ENCODE data around the gene RAB6B. TPM values are rescaled to one million over a fixed set of nuclear protein-coding genes. Genes with fewer than 3 reads are reported as not detected.

RAB6B gene
- total RNA-seq (10 to 100 TPM; 27.2 to 48.1 (median 36.1) TPM), polyA plus RNA-seq (23.6 TPM)
- long read RNA-seq, donor 1, full-length matches to known transcripts, result 2 of 21 reads
- long read RNA-seq, donor 1, partial matches to known transcripts, result 0 of 21 reads
- long read RNA-seq, donor 1, other reads (novel, unspliced or antisense), result 19 of 21 reads
- long read RNA-seq, donor 2, full-length matches to known transcripts, result 2 of 6 reads
- long read RNA-seq, donor 2, partial matches to known transcripts, result 0 of 6 reads
- long read RNA-seq, donor 2, other reads (novel, unspliced or antisense), result 4 of 6 reads
- long read RNA-seq, donor 3, full-length matches to known transcripts, result 9 of 30 reads
- long read RNA-seq, donor 3, partial matches to known transcripts, result 2 of 30 reads
- long read RNA-seq, donor 3, other reads (novel, unspliced or antisense), result 19 of 30 reads
- long read RNA-seq, donor 4, full-length matches to known transcripts, result 3 of 13 reads
- long read RNA-seq, donor 4, partial matches to known transcripts, result 1 of 13 reads
- long read RNA-seq, donor 4, other reads (novel, unspliced or antisense), result 9 of 13 reads

DNA sequence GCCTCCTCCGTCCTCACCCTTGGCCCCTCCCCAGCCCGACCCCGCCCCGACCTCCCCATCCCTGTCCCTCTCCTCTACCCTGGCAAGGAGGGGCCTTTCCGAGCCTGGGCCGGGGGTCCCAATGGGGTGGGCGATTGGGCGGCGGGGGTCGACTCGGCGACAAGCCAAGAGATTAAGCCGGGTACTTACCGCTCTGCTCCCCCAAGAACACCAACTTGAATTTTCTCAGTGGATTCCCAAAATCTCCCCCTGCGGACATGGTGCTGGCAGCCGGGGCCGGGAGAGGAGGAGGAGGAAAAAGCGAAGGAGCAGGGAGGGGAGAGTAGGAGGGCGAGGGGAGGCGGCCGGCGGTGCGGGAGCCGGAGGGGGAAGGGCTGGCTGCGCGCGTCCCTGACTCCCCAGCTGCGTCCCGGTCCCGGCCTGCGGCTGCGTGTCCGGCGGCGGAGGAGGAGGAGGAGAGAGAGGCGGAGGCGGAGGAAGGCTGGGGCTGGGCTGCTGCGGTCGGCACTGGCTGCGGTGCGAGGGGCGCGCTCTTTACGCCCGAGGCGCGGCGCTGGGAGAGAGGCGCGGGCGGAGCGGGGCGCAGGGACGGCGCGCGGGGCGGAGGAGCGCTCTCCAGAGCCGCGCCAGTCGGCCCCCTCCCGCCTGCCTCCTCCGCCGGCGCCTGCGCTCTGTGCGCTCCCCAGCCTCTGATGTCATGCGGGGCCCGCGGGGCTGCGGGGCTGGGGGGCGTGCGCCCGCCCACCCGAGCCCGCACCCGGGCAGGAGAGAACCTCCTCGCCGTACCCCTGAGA, at the start of gene RAB6B:
RAB6B (minus strand) TSS at position 675 of the 794 bp plus-strand sequence; CDS start at position 259, 416 bp downstream.
- peak; percentile 58 to 82 (median 82) for DNase-seq

DNA sequence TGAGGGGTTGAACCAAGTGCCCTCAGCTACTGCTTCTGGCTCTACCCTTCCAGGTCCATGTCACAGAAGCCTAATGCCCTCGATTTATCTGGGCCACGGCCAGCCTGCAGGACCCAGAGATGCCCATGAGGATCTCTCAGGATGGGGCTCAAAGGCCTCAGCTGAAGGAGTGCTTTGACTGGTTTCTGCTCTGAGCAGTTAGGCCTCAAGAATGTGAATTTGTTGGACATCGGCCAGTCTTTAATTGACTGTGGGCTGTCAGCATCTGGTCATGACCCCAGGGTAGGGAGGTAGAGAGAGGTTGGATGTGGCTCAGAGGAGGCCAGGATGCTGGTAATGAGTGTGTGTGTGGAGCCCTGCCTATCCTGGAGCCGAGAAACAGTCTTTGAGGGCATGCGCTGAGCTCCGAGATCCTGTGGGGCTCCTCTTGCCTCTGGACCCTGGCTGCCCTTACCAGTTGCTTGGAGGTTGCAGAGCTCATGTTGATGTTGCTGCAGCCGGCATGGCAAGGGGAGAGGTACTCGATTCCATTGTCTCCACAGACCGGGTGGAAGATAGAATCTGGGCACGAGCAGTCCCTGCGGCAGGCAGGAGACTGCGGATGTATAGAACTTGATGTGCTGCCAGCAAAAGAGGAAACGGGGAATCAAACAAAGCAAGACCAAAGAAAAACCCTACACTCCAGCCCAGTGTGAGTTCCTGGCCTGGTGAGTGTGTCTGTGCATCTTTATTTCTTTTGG, 49.1 kb upstream of the RAB6B start:
- Histone ChIP-seq H3K9me3 (ENCODE audit: control insufficient read depth, low read length) (no peaks in the 10 kb centered on the region), H3K27ac (ENCODE audit: low read length) (peak overlapping the region; percentile 60), H3K27me3 (ENCODE audit: control insufficient read depth, insufficient read depth) (no peaks in the 10 kb centered on the region), H3K4me1 (ENCODE audit: control insufficient read depth, insufficient read depth, low read length) (peaks cover 17% of the 10 kb centered on the region), H3K4me3 (ENCODE audit: low read length) (no peak overlapping the region)
- intact Hi-C loops (cut with DNase I), result no loop called here
- peak; percentile 63 to 65 for ATAC-seq
- DNase-seq, result peak in 2 of 3 donors; percentile 49 to 75
- WGBS, result 51% methylated on average over 13 of the region's 13 CpGs

More for the DNA sequence above, at the start of gene RAB6B:
- no peaks in the 10 kb centered on the region for H3K27me3 ChIP-seq (ENCODE audit: control insufficient read depth, insufficient read depth)
- peak within 1 kb of the TSS; percentile 62 for H3K4me3 ChIP-seq (ENCODE audit: low read length)
- under 1% methylated on average over 79 of the region's 80 CpGs for WGBS
- intact Hi-C loops (cut with DNase I), result loop anchor here in 1 of 4 donors (5.0 kb wide), 1 partner anchor 73 kb away; no protein-coding TSS in a partner anchor
- H3K27ac ChIP-seq (ENCODE audit: low read length), result no peak within 1 kb of the TSS
- ATAC-seq, result peak; percentile 89 to 92
- H3K4me1 ChIP-seq (ENCODE audit: control insufficient read depth, insufficient read depth, low read length), result peaks cover 9% of the 10 kb centered on the region
- no peaks in the 10 kb centered on the region for H3K9me3 ChIP-seq (ENCODE audit: control insufficient read depth, low read length)

DNA sequence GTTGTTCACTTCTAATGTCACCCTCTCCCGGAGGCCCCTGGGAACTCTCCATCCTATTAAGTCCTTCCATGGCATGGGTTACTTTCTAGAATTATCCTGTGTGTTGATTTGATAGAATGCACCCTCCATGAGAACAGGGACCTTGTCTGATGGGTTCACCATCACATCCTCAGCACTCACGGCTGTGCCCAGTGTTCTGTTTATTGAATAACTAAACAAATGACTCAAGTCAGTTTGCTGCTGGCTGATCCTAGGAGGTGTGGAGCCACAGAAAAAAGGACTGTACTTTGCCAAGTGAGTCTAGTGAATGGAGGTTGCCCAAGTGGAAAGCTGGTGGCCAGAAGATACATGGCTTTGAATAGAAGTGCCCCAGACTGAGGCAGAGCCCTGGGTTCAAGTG, 48.5 kb upstream of the RAB6B start:
- H3K27me3 ChIP-seq (ENCODE audit: control insufficient read depth, insufficient read depth), result no peaks in the 10 kb centered on the region
- 85% methylated on average over 2 of the region's 2 CpGs for WGBS
- no peak for DNase-seq
- H3K4me1 ChIP-seq (ENCODE audit: control insufficient read depth, insufficient read depth, low read length), result peaks cover 15% of the 10 kb centered on the region
- peak overlapping the region; percentile 60 for H3K27ac ChIP-seq (ENCODE audit: low read length)
- no peak for ATAC-seq
- intact Hi-C loops (cut with DNase I), result no loop called here
- H3K9me3 ChIP-seq (ENCODE audit: control insufficient read depth, low read length), result no peaks in the 10 kb centered on the region
- H3K4me3 ChIP-seq (ENCODE audit: low read length), result no peak overlapping the region

DNA sequence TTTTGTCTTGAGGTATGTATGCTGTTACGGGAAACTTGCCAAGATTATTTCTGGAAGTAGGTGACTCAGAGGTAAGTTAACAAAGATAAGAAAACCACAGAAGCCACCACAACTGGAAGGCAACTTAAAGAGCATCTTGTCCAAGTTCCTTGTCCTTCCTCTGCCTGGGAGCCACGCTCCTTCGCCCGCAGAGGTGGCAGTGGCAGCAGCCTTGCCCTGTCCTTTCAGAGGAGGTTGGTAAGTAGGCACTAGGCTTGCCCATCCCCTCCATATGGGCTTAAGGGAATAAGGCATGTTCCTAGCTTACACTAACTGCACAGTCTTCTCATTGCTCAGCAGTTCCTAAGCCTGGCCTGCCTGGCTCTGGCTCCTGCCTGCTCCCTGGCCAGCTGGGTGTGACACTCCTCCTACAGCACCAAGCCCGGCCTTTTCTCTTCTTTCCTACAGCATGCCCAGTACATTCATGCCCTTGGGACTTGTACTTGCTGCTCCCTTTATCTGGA, 48.0 kb upstream of the RAB6B start:
- peak; percentile 12 to 15 for ATAC-seq
- intact Hi-C loops (cut with DNase I), result no loop called here
- H3K27me3 ChIP-seq (ENCODE audit: control insufficient read depth, insufficient read depth), result no peaks in the 10 kb centered on the region
- WGBS, result 71% methylated on average over 5 of the region's 5 CpGs
- H3K27ac ChIP-seq (ENCODE audit: low read length), result peak overlapping the region; percentile 12
- DNase-seq, result no peak
- no peak overlapping the region for H3K4me3 ChIP-seq (ENCODE audit: low read length)
- H3K9me3 ChIP-seq (ENCODE audit: control insufficient read depth, low read length), result no peaks in the 10 kb centered on the region
- H3K4me1 ChIP-seq (ENCODE audit: control insufficient read depth, insufficient read depth, low read length), result peaks cover 12% of the 10 kb centered on the region

DNA sequence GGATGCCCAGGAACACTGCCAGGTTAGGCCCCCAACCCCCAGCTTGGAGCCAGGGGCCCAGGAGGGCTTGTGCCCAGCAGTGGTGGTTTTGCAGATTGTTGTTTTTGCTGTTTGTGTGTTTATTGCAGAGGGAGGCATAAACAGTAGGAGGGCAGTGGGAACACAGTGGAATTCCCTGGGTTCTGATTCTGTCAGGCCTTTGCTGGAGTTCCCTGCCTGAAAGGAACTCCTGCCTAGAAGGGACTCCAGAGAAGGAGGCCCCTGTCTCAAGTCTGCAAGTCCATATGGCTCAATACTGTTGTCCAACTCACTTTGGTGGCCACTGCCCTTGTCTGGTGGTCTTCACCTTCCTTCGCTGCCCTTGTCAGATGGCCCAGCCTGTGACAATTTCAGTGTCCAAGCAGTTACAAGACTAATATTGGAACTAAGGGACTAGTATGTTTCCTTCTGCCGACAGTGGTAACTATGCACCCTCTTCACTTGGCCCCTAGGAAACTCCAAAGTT, 47.4 kb upstream of the RAB6B start:
- H3K27ac ChIP-seq (ENCODE audit: low read length), result no peak overlapping the region
- ATAC-seq, result no peak
- peaks cover 12% of the 10 kb centered on the region for H3K4me1 ChIP-seq (ENCODE audit: control insufficient read depth, insufficient read depth, low read length)
- no peak overlapping the region for H3K4me3 ChIP-seq (ENCODE audit: low read length)
- H3K27me3 ChIP-seq (ENCODE audit: control insufficient read depth, insufficient read depth), result no peaks in the 10 kb centered on the region
- H3K9me3 ChIP-seq (ENCODE audit: control insufficient read depth, low read length), result no peaks in the 10 kb centered on the region
- intact Hi-C loops (cut with DNase I), result no loop called here
- DNase-seq, result no peak
- 96% methylated on average over 2 of the region's 2 CpGs for WGBS

DNA sequence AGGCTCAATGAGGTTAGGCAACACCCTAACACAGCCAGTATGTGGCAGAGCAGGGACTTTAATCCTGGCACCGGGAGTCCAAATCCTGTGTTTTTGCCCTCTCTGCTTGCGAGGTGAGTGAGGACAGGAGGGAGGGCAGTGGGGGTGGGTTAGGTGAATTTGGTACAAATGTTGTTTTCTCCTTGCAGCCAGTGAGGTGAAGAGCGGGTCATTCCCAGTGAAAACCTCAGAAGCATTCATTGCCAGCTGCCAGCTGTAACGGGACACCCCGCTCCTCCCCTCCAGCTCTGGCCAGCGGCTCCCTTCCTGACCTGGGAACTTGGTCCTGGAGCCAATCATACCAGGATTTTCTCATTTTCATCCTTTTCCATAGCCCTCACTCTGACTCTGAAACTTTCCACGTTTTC, 45.7 kb upstream of the RAB6B start:
- DNase-seq (no peak), ATAC-seq (no peak)
- WGBS, result 49% methylated on average over 7 of the region's 7 CpGs
- Histone ChIP-seq H3K9me3 (ENCODE audit: control insufficient read depth, low read length) (no peaks in the 10 kb centered on the region), H3K27ac (ENCODE audit: low read length) (no peak overlapping the region), H3K4me1 (ENCODE audit: control insufficient read depth, insufficient read depth, low read length) (peaks cover 12% of the 10 kb centered on the region), H3K27me3 (ENCODE audit: control insufficient read depth, insufficient read depth) (no peaks in the 10 kb centered on the region), H3K4me3 (ENCODE audit: low read length) (no peak overlapping the region)
- intact Hi-C loops (cut with DNase I), result no loop called here

DNA sequence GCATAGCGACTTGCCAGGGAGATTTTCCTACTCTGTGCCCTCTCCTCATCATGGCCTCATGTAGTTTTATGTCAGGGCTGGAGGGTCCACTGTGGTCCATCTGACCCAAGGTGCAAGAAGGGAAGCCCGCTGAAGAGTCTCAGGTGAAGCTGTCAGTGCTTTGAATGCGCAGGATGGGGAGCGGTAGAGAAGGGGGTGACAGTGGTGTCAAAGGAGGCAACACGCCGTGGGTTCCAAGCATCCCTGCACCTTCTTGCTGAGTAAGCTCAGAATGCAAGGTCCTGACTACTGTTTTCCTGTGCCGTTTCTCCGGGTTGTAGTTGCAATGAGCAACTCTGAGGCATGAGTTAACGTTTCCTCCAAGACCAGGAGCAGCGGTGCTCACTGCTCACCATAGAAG, 44.9 kb upstream of the RAB6B start:
- ATAC-seq (no peak), DNase-seq (no peak)
- H3K4me3 ChIP-seq (ENCODE audit: low read length), result no peak overlapping the region
- H3K9me3 ChIP-seq (ENCODE audit: control insufficient read depth, low read length), result no peaks in the 10 kb centered on the region
- peaks cover 11% of the 10 kb centered on the region for H3K4me1 ChIP-seq (ENCODE audit: control insufficient read depth, insufficient read depth, low read length)
- 84% methylated on average over 10 of the region's 10 CpGs for WGBS
- H3K27ac ChIP-seq (ENCODE audit: low read length), result no peak overlapping the region
- H3K27me3 ChIP-seq (ENCODE audit: control insufficient read depth, insufficient read depth), result no peaks in the 10 kb centered on the region
- intact Hi-C loops (cut with DNase I), result no loop called here

DNA sequence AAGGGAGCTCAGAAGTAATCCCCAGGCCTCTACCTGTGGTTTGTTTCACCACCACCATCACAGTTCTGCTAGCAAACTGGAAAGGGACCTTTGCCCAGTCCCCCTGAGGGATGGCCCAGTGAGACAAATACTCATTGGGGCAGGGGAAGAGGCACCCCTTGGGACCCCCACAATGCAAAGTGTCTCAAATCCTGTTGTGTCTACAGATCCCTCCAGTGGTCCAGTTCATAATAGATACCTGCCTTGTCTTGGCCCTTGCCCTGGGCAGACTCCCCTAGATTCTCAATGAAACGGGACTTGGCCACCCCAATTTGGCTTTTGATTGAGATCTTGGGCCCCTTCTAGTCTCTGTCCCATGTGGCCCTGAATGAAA, 43.8 kb upstream of the RAB6B start:
- no peak for ATAC-seq
- 83% methylated on average over 1 of the region's 1 CpG for WGBS
- Histone ChIP-seq H3K9me3 (ENCODE audit: control insufficient read depth, low read length) (no peaks in the 10 kb centered on the region), H3K4me1 (ENCODE audit: control insufficient read depth, insufficient read depth, low read length) (peaks cover 9% of the 10 kb centered on the region), H3K27ac (ENCODE audit: low read length) (no peak overlapping the region), H3K27me3 (ENCODE audit: control insufficient read depth, insufficient read depth) (no peaks in the 10 kb centered on the region), H3K4me3 (ENCODE audit: low read length) (no peak overlapping the region)
- intact Hi-C loops (cut with DNase I), result loop anchor here in 2 of 4 donors (10.0 kb wide), 2 partner anchors 95 to 275 kb away; no protein-coding TSS in a partner anchor
- no peak for DNase-seq

DNA sequence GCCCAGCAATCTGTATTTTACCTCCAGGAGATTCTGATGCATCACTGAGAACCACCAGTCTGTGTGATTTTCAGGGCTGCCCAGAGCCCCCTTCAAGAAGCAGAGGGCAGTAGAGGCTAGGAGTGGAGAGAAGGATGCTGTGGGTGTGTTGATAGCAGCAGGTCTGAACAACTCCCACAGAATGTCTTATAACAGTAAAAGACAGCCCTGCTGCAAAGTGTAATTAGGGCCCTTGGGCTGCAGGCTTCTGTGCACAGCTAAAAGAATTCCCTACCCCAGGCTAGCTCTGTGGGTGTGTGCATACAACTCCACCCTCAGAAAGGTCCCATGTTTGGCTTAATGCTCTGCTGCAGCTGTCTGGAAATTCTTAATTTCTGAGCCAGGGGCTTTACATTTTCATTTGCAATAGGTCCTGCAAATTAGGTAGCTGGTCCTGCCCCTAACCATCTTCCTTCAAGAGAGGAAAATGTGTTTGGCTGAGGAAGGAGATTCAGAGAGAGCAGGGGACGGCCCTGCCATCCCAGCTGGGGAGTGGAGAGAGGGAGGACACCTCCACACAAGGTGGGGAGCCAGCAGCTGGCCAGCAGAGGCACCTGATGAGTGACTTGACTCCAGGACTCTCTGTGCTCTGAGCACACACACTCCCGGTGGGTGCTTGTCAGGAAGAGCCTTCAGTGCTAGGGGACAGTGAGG, 43.2 kb upstream of the RAB6B start:
- Histone ChIP-seq H3K4me3 (ENCODE audit: low read length) (no peak overlapping the region), H3K27me3 (ENCODE audit: control insufficient read depth, insufficient read depth) (no peaks in the 10 kb centered on the region), H3K4me1 (ENCODE audit: control insufficient read depth, insufficient read depth, low read length) (peaks cover 5% of the 10 kb centered on the region), H3K9me3 (ENCODE audit: control insufficient read depth, low read length) (no peaks in the 10 kb centered on the region), H3K27ac (ENCODE audit: low read length) (no peak overlapping the region)
- WGBS, result 91% methylated on average over 2 of the region's 2 CpGs
- DNase-seq (no peak), ATAC-seq (no peak)
- intact Hi-C loops (cut with DNase I), result loop anchor here in 2 of 4 donors (10.0 kb wide), 2 partner anchors 96 to 276 kb away; no protein-coding TSS in a partner anchor
